Activated T-cell treated with anti-CD3 and anti-CD28 coated beads for 48 hours (primary cell): ENCODE data around the gene SLC17A1.

Source experiments
- DNase-seq: peaks from one replicate; pipeline ENCODE4 v3.0.0-alpha.2; 2020; ENCODE audit warnings: low read depth

SLC17A1 gene

GRCh38 chr6:25832670-25833069 lies 818 bp upstream of the SLC17A1 start:
- no peak for DNase-seq

DNA sequence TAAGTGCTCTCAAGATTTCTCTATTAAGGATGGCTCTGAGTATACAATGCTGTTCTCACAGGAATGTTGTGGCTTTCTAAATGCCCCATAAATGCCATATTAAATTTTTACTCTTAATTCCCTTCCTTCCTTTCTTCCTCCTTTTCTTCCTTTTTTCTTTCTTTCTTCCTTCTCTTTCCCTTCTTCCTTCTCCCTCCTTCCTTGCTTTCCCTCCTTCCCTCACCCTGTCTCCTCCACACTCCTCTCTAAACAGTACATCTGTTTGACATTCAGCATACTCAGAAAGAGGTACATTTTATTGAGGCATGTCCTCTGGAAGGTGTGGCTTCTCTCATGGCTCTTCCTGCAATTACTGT lies 433 bp upstream of the SLC17A1 start:
- DNase-seq: no peak

DNA sequence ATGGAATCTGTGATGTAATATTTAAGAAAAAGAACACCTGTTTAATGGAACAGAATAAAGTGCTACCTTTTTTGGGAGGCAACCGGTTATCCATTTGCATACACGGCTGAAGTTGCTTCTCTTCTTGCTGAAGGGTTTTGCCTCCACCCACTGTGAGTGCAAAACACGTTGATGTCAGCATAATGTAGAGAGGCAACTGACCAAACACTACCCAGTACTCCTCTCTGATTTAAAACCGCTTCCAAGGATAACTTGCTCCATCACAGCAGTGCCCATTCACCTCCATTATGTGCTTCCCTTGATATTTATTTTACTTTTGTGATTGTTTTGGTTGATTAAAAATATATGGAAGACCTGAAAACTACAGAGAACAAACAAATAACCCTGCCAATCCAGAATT lies 1.4 kb downstream of the SLC17A1 start:
- DNase-seq: no peak

DNA sequence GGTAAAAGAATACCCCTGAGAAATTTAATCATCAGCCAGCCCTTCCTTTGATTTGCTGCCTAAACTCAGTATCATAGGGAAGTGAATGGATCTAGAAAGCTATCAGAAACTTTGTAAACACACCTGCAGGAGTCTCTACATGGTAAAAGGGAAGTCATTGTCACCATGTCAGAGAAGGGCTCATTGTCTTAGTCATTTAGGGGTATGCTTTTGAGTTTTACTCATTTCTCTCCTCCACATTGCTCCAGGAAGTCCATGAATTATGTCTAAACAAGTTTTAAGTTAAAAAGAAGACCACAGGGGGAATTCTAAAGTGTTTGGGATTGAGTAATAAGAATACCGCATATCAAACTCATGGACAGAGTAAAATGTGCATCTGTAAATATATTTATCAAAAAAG lies 2.5 kb downstream of the SLC17A1 start:
- DNase-seq: no peak

- DNase-seq: no peak
Measured at GRCh38 chr6:25821341-25821740, 10.5 kb downstream of the SLC17A1 start.

DNA sequence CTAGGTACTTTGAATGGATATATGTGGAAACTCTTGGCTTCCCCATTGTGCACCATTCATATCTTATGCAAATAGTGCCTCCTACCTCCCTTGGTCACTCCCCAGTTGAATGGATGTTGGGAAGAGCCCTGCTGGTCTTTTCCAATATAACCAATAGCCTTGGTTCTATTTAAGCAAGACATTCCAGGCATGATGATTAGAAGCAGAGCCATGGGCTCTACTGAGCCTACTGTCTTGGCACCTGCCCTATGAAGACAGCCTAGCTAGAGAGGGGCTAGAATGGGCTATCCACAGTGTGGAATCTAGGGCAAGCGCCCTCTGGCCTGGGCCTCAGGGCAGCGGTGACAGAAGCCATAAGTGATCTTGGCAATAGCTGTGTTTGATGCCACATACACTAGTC lies 15.6 kb downstream of the SLC17A1 start:
- DNase-seq: no peak

GRCh38 chr6:25815194-25815593 lies 16.7 kb downstream of the SLC17A1 start:
- DNase-seq: no peak

GRCh38 chr6:25804804-25805203 lies 27.0 kb downstream of the SLC17A1 start:
- no peak for DNase-seq

DNA sequence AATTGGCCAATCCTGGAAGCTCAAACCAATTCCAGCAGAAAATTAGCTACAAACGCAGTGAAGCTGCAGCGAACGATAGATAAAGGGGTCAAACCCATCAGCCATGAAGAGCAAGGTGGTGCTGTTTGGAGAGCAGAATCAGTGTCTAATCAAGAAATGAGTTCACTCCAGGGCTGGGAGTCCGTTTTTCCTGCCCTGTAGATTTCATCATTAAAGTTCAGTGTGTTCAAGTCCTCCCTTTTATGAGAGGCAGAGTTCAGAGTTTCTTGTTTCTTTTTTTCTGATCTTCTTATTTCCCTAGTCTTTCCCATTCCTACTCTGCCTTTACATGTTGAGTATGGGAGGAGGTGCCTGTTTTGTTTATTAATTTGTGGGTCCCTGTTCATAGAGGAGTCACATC lies 30.4 kb downstream of the SLC17A1 start:
- no peak for DNase-seq

DNA sequence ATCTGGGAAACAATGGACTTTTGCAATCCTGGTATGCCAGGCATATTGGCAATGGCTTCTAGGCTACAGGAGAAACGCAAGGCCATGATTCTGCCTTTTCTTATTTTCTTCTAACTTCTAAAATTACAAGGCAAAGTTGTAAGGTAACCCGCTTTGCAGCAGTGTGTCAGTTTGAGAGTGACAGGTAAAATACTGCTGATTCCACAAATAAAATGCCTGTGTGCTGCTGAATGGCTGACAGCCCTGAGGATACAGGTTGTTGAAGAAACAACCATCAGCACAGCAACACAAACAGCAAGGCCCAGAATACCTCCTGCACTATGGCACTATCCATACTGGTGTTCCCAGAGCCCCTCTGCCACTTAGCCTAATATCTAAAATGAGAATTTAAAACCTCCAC lies 37.1 kb downstream of the SLC17A1 start:
- no peak for DNase-seq

DNA sequence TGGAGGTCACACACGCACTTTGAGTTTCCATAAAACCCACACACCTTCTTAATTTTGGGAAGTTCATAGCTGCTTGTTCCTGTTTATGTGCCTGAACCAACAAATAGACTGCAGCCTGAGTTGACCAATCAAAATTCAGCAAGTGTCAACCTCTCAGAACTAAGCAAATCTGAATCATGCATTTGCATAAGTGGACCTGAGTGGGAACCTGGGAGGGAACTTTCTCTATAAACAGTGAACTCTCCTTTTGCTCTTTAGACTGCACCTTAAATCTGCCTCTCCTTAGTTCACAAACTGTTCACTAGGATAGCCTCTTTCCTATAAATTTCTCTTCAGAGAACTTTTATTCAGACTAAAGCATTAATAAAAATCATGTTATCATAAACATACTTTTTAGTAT lies 37.9 kb downstream of the SLC17A1 start:
- no peak for DNase-seq

DNA sequence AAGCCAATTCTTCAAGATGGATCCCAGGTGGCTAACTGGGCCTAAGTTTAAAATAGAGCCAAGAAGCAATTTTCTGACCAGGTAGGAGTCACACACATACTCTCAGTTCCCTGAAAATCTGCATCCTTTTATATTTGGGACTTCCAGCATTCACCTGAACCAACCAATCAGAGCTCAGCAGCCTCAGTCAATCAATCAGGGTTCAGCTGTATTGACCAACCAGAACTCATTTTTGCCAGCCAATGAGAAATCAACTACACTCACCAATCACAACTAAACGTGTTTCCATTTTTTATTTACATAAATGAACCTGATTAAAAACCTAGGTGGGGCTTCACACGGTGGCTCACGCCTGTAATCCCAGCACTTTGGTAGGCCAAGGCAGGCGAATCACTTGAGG lies 39.8 kb downstream of the SLC17A1 start:
- no peak for DNase-seq

DNA sequence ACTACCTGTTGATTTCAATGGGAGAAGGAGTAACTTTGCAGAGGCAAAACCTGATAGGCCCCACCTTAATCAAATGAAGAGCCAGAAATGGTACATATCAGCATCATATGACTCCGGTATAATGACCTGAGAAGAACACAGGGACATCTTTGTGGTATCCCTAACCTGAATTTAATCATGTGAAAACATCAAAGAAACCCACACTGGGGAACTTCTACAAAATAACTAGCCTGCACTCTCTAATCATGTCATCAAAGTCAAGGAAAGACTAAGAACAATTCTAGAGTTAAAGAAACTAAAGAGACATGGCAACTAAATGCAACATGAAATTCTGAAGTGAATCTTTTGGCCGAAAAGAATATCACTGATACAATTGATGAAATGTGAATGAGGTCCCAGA lies 42.4 kb downstream of the SLC17A1 start:
- DNase-seq: no peak

GRCh38 chr6:25788305-25788922 lies 43.4 kb downstream of the SLC17A1 start:
- DNase-seq: peak; percentile 16

- no peak for DNase-seq
Measured at GRCh38 chr6:25787428-25787827, 44.4 kb downstream of the SLC17A1 start.

DNA sequence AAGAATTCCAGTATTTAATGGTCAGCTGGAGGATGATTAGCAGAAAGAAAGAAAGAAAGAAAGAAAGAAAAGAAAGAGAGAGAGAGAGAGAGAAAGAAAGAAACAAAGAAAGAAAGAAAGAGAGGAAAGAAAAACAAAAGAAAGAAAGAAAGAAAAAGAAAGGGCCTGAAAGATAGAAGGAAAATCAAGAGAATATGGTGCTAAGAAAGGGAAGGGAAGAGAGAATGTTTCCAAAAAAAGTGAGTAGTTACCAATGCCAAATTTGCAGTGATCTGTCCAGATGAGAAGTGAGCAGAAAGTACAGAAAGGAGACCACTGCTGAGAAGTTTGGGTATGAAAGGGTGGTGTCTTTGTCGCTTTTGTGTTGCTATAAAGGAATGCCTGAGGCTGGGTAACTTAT lies 50.7 kb downstream of the SLC17A1 start:
- no peak for DNase-seq

DNA sequence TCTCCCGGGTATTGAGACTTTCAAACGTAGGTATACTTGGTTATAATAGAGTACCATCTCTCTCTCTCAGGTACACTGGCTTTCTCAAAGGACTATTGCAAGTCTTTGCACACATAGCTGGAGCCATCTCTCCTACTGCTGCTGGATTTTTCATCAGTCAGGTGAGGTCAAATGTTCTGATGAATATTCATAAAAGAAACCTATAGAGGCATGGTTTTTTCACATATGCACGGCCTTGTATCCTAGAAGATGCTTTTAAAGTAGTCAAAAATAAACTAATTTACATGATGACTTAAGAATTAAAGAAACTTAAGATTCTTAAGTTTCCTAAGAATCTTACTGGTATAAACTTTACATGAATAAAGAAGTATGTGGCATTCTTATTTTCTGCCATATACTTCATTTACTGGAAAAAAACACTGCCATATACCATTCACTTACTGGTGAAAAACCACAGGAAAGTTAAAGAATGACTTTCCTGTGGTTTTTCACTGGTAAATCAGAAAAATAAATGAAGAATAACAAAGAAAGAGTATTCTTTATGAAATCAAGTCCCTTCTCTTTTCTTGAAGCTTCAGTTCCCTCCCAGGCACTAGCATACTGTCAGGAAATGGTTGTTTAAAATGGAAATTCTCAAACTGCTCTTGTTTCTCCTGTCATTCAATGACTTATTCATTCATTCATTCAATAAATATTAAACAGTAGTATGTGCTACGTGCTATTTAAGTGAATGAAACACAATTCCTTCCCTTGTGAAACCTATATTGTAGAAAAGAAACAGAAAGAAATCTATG lies 53.8 kb downstream of the SLC17A1 start:
- DNase-seq: no peak

DNA sequence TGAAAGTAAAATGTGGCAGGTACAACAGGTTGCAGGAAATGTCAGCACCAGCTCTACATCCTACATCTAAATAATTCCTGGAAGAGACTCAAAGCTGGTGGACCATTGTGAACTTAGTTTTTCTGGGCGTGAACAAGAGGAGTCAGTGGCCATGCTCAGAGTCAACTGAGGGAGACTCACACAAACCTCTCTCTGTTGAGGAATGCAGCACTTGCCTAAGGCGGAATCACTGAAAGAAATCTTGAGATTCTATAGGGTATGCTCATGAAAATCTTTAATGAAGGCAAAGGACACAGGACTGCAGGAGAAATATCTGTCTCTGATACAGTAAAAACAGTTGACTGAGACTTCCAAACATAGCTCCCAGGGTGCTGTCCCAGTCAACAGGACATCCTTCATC lies 54.8 kb downstream of the SLC17A1 start:
- no peak for DNase-seq

- no peak for DNase-seq
Measured at GRCh38 chr6:25774120-25774715, 57.6 kb downstream of the SLC17A1 start.

- DNase-seq: no peak
Measured at GRCh38 chr6:25769983-25770382, 61.9 kb downstream of the SLC17A1 start.

- DNase-seq: no peak
Measured at GRCh38 chr6:25768566-25768965, 63.3 kb downstream of the SLC17A1 start.

GRCh38 chr6:25764611-25765010 lies 67.2 kb downstream of the SLC17A1 start:
- DNase-seq: no peak

DNA sequence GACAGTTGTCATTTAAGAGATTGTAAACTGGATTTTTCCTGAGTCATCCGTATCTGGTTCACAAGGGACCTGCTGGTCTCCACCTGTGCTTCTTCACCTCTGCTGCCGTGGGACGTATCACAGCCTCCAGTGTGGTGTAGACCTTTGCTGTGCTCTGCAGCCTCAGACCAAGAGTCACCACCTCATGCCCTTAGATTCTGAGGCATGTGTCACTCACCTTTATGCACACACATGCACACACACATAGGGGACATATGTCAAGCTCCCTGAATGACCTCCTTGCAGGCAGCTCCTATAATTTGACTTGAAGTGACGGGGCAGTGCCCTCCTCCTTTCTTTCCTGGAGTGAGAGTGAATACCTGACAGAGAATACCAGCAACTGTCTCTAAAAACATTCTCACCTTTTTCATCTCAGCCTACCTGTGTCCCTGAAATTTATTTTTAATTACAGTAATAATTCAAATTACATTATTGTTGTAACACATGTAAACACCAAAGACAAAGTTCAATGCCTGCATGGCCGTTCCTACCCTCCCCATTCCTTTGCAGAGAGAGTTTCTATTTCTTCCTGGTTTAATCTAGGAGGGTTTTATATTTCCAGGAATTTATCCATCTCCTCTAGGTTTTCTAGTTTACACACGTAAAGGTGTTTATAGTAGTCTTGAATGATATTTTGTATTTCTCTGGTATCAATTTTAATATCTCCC lies 73.8 kb downstream of the SLC17A1 start:
- DNase-seq: no peak
